Breast epithelium (tissue), 4 donors: ENCODE data around the gene OLIG3. TPM values are rescaled to one million over a fixed set of nuclear protein-coding genes. Genes with fewer than 3 reads are reported as not detected.

Source experiments
- DNase-seq, 2 donors: peaks; one replicate each; pipeline ENCODE4 v3.0.0-alpha.2; 2019; ENCODE audit warnings: low spot score in 2 of 2
- H3K27ac ChIP-seq, 2 donors: fragments of 200-600 bp; sonication (generic) in 1 of 2; one replicate each; pipeline ENCODE4 v1.5.1; 2016 to 2019; ENCODE audit warnings: mild to moderate bottlenecking in 1 of 2
- H3K27me3 ChIP-seq, 2 donors: fragments of 200-600 bp; sonication (generic) in 1 of 2; one replicate each; pipeline versions ENCODE4 v1.5.1 to v1.6.0; 2017 to 2019; ENCODE audit warnings: control low read depth in 1 of 2, mild to moderate bottlenecking in 1 of 2
- H3K36me3 ChIP-seq: fragments of 200-600 bp; one replicate; pipeline ENCODE4 v1.5.1; 2019
- H3K4me1 ChIP-seq, 2 donors: fragments of 200-600 bp; sonication (generic); one replicate each; pipeline ENCODE4 v1.5.1; 2016 to 2019; ENCODE audit warnings: control low read depth in 1 of 2
- H3K4me3 ChIP-seq, 3 donors: fragments of 200-600 bp; sonication (generic); 1 replicate in 2 of 3; 2 replicates in 1 of 3; pipeline ENCODE4 v1.5.1; 2016 to 2019; ENCODE audit warnings: mild to moderate bottlenecking in 3 of 3, moderate library complexity in 2 of 3
- H3K9me3 ChIP-seq, 2 donors: fragments of 200-600 bp; sonication (generic) in 1 of 2; one replicate each; pipeline ENCODE4 v1.5.1; 2016 to 2019; ENCODE audit warnings: control low read depth in 1 of 2
- POLR2A ChIP-seq: fragments of 450-650 bp; IDR thresholded peaks from one replicate; pipeline ENCODE4 v1.6.1; 2016; ENCODE audit warnings: antibody characterized with exemption, mild to moderate bottlenecking, moderate library complexity
- POLR2AphosphoS5 ChIP-seq, 3 donors: sonication (generic); formaldehyde crosslinking; IDR thresholded peaks; one replicate each; pipeline ENCODE4 v1.6.1; 2017; ENCODE audit warnings: antibody characterized with exemption in 3 of 3
- intact Hi-C: fragments of 100-400 bp; cut with DNase I; formaldehyde crosslinking; loops from one replicate; pipeline ENCODE4 v1.15.1; 2023; ENCODE audit warnings: low total_unique reads
- total RNA-seq, 3 donors: library from RNA; depleted of rRNA; stranded (reverse); fragments of >200 nt; gene quantifications; one replicate each; pipeline ENCODE4 v1.1.0, GENCODE V29; 2016
- TF ChIP-seq, protein P1 (sequence below), 3 donors: fragments of 450-650 bp; IDR thresholded peaks; one replicate each; pipeline ENCODE4 v1.5.1; 2016 to 2017; ENCODE audit warnings: antibody characterized with exemption in 3 of 3, mild to moderate bottlenecking in 3 of 3, moderate library complexity in 3 of 3

The OLIG3 gene
- total RNA-seq, 3 donors from 2014 or later: not detected

DNA sequence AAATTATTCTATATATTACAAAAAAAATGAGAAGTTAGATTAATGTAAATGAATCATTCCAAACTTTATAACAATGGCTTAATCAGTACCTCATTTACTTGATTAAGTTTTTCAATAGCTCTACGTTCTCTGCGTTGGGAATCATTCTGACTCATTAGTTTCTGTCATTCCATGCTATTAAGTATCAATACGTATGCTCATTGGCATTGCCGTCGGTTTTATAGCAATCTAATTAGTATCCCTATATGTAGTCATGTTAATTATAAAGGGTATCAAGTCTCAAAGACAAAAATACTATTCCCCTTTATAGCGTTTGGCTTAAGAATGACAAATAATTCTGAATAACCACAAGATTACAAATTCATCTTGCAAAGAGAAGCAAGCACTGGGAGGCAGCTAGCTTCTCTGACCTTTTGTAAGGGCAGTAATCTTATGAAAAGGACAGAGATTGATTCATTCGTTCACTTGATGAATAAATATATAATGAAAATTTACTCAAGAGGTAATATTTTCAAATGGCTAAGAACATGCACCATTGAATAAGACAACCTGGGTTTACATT, 41.8 kb downstream of the OLIG3 start:
- no peaks in the 10 kb centered on the region for H3K27me3 ChIP-seq
- no peak overlapping the region for H3K4me3 ChIP-seq
- no peak overlapping the region for H3K27ac ChIP-seq
- TF ChIP-seq POLR2AphosphoS5 (IDR thresholded peaks at IDR 0.05) (no peak), POLR2A (no peak)
- TF ChIP-seq, protein P1, sequence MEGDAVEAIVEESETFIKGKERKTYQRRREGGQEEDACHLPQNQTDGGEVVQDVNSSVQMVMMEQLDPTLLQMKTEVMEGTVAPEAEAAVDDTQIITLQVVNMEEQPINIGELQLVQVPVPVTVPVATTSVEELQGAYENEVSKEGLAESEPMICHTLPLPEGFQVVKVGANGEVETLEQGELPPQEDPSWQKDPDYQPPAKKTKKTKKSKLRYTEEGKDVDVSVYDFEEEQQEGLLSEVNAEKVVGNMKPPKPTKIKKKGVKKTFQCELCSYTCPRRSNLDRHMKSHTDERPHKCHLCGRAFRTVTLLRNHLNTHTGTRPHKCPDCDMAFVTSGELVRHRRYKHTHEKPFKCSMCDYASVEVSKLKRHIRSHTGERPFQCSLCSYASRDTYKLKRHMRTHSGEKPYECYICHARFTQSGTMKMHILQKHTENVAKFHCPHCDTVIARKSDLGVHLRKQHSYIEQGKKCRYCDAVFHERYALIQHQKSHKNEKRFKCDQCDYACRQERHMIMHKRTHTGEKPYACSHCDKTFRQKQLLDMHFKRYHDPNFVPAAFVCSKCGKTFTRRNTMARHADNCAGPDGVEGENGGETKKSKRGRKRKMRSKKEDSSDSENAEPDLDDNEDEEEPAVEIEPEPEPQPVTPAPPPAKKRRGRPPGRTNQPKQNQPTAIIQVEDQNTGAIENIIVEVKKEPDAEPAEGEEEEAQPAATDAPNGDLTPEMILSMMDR (IDR thresholded peaks at IDR 0.05): no peak
- H3K4me1 ChIP-seq: no peaks in the 10 kb centered on the region
- no peaks in the 10 kb centered on the region for H3K36me3 ChIP-seq
- intact Hi-C loops: no loop called here
- H3K9me3 ChIP-seq: no peaks in the 10 kb centered on the region
- no peak for DNase-seq

- intact Hi-C loops: no loop called here
- TF ChIP-seq, protein P1 (IDR thresholded peaks at IDR 0.05): no peak
- TF ChIP-seq POLR2A: no peak
- TF ChIP-seq POLR2AphosphoS5 (IDR thresholded peaks at IDR 0.05): no peak
- H3K36me3 ChIP-seq: no peaks in the 10 kb centered on the region
Measured at GRCh38 chr6:137443901-137444300, 50.3 kb downstream of the OLIG3 start.

More at GRCh38 chr6:137443901-137444300, 50.3 kb downstream of the OLIG3 start:
- H3K27me3 ChIP-seq: no peaks in the 10 kb centered on the region
- no peak for DNase-seq
- H3K9me3 ChIP-seq: peaks cover 9% of the 10 kb centered on the region in 2 donors
- H3K4me3 ChIP-seq: no peak overlapping the region
- no peaks in the 10 kb centered on the region for H3K4me1 ChIP-seq
- H3K27ac ChIP-seq: no peak overlapping the region
